MM.1S (cell line): Measurements from ENCODE around the gene CFAP58.

ENCODE experiments used
- EZH2 ChIP-seq: fragments of 300-600 bp; sonication (generic); optimal IDR thresholded peaks from 2 replicates; pipeline ENCODE3; 2017; ENCODE audit warnings: low read depth, mild to moderate bottlenecking, antibody characterized with exemption, low read length, mixed read lengths
- TF ChIP-seq, protein P1 (sequence below): fragments of 300-600 bp; sonication (generic); IDR thresholded peaks from 2 replicates; pipeline ENCODE4 v1.5.1; 2016; ENCODE audit warnings: antibody characterized with exemption, low read length, mixed read lengths

DNA sequence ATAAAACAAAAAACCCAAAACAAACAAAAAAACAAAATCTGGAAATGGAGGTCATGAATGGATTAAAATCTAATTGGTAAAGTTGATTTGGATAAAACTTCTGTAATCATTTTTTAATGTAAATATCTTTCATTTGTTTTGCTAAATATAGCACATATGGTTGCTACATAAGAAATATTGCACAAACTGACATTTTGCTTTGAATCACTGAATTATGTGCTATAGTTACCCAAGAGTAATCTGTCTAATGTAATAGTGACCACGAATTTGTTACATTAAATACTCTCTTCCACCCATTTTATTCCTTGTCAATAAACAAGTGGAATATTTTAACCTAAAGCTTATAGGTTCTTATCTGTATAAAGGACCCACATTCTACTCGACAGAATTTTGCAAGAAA lies 6.2 kb downstream of the CFAP58 start:
- TF ChIP-seq, protein P1, sequence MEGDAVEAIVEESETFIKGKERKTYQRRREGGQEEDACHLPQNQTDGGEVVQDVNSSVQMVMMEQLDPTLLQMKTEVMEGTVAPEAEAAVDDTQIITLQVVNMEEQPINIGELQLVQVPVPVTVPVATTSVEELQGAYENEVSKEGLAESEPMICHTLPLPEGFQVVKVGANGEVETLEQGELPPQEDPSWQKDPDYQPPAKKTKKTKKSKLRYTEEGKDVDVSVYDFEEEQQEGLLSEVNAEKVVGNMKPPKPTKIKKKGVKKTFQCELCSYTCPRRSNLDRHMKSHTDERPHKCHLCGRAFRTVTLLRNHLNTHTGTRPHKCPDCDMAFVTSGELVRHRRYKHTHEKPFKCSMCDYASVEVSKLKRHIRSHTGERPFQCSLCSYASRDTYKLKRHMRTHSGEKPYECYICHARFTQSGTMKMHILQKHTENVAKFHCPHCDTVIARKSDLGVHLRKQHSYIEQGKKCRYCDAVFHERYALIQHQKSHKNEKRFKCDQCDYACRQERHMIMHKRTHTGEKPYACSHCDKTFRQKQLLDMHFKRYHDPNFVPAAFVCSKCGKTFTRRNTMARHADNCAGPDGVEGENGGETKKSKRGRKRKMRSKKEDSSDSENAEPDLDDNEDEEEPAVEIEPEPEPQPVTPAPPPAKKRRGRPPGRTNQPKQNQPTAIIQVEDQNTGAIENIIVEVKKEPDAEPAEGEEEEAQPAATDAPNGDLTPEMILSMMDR = no peak
- no peak for TF ChIP-seq EZH2
